GM12865 (cell line): ENCODE data around the gene ATXN2.
"Not testable (repeated sequence)": the region's sequence is repeated elsewhere in the genome, so short reads cannot be mapped to it uniquely, and the experiment has no call there.

Experiments used
- DNase-seq: peaks from one replicate; pipeline ENCODE4 v3.0.0; 2010; ENCODE audit warnings: low read depth
- H3K4me3 ChIP-seq: 2 replicates; pipeline ENCODE4 v1.5.1; 2011; ENCODE audit warnings: mild to moderate bottlenecking, low read depth, low read length, control low read depth
- CTCF ChIP-seq: IDR thresholded peaks from 2 replicates; pipeline ENCODE4 v1.5.1; 2011; ENCODE audit warnings: low read length, control low read depth, low read depth, inconsistent platforms; ENCODE audit not compliant: insufficient read depth; ENCODE audit errors: missing control alignments

ATXN2 gene

DNA sequence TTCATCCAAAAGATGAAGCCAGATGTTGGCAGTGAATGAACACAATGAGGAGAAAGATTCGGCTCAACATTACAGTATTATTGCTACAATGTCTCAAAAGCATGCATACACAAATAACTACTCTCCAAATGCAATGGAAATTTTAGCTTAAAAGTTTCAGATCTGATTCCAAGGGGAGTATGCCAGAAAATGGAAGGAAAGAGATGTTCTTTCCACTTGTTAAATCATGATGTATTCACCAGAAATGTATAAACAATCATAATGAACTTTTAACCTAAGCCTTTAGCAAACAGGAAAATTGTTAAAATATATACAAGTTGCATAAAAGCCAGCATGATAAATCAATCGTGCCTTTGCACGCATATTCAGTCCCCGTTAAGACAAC lies 131.3 kb downstream of the ATXN2 start:
- no peak for TF ChIP-seq CTCF
- no peak for DNase-seq

DNA sequence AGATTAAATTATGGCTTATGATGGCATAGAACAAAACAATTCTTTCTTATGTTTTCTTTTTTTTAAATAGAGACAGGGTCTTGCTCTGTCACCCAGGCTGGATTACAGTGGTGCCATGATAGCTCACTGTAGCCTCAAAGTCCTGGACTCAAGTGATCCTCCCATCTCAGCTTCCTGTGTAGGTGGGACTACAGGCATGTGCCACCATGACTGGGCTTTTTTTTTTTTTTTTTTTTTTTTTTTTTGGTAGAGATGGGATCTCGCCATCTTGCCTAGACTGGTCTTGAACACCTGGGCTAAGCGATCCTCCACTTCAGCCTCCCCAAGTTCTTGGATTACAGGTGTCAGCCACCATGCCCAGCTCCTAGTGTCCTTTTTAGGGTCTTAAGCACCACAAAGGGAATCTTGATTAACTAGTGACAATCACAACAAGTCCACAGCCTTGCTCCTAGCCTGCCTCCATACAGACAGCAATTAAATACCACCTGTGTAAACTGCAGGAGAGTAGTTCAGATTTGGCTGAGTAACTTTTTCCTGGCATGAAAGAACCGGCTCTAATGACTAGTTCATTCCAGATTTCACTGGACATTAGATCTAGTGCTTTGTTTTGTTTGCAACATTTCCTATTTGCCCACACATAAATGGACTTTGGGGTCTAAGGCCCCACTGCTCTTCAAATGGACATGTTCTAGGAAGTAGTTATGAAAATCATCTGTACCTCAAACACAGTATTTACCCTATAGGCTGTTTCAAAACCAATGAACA lies 131.8 kb downstream of the ATXN2 start:
- DNase-seq = no peak
- H3K4me3 ChIP-seq = no peak overlapping the region
- no peak for TF ChIP-seq CTCF

More for the DNA sequence above, 131.3 kb downstream of the ATXN2 start:
- no peak overlapping the region for H3K4me3 ChIP-seq

- H3K4me3 ChIP-seq = no peak overlapping the region
- DNase-seq = no peak
- TF ChIP-seq CTCF = no peak
Measured at GRCh38 chr12:111462210-111462769, 136.8 kb downstream of the ATXN2 start.

DNA sequence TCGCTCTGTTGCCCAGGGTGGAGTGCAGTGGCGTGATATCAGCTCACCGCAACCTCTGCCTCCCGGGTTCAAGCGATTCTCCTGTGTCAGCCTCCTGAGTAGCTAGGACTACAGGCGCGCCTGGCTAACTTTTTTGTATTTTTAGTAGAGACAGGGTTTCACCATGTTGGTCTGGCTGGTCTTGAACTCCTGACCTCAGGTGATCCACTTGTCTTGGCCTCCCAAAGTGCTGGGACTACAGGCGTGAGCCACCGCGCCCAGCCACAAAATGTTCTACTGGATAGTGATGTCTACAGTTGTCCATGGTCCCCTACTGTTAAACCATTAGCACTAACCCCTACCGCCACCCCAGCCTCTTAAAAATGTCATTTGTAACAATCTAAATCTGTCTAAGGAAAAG lies 139.0 kb downstream of the ATXN2 start:
- H3K4me3 ChIP-seq, DNase-seq: not testable (repeated sequence)

DNA sequence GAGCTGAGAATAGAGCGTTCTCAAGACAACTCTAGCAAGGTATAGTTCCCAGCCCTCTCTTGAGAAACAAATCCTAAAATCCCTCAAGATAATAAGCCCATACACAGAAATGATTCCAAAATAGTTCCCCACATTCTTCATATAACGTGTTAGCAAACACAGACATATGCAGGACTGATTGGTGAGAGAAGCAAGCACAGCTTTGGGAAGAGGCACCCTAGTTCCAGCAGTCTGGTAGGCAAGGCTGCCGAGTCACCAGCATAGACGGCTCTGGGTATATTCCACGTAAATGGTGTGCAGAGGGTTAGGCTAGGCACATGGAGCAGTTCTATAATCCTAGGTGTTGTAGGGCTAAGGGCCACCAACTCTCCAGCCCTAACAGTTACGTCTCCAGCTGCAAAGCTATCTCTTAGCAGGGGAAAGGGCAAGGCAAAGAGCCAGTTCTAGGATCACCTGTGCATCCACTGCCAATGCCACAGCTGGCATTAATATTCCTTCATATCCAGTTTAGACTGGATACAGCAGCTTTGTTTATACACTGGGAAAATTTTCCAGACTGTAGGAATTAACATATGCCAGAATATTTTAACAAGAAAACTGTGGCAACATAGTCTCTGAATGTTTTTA lies 140.5 kb downstream of the ATXN2 start:
- no peak for DNase-seq
- no peak for TF ChIP-seq CTCF
- no peak overlapping the region for H3K4me3 ChIP-seq

- no peak for DNase-seq
- TF ChIP-seq CTCF = no peak
- H3K4me3 ChIP-seq = no peak overlapping the region
Measured at GRCh38 chr12:111457577-111457976, 141.5 kb downstream of the ATXN2 start.

- TF ChIP-seq CTCF = no peak
Measured at GRCh38 chr12:111457071-111457470, 142.0 kb downstream of the ATXN2 start.

More at GRCh38 chr12:111457071-111457470, 142.0 kb downstream of the ATXN2 start:
- H3K4me3 ChIP-seq = no peak overlapping the region
- no peak for DNase-seq
